Lower leg skin (tissue), 4 donors: ENCODE results near the gene TNP2. TPM values are rescaled to one million over a fixed set of nuclear protein-coding genes. Genes with fewer than 3 reads are reported as not detected.

ENCODE experiments used
- DNase-seq, 2 donors: peaks; one replicate each; pipeline ENCODE4 v3.0.0-alpha.2; 2019; ENCODE audit warnings: low spot score in 2 of 2
- H3K4me3 ChIP-seq: fragments of 200-600 bp; sonication (generic); 2 replicates; pipeline ENCODE4 v1.5.1; 2017; ENCODE audit warnings: mild to moderate bottlenecking, low read depth; ENCODE audit not compliant: poor library complexity, severe bottlenecking
- POLR2A ChIP-seq, 2 donors: fragments of 450-650 bp; IDR thresholded peaks; one replicate each; pipeline ENCODE4 v1.6.1; 2016 to 2017; ENCODE audit warnings: antibody characterized with exemption in 2 of 2, mild to moderate bottlenecking in 1 of 2, moderate library complexity in 1 of 2
- WGBS, 2 donors: methylation state at CpG; one replicate each; pipeline ENCODE4 v1.1.5; 2018; 5-methylcytosine and 5-hydroxymethylcytosine counted together
- intact Hi-C: fragments of 100-400 bp; cut with DNase I; formaldehyde crosslinking; loops from one replicate; pipeline ENCODE4 v1.15.0; 2023; ENCODE audit warnings: low total_unique reads
- total RNA-seq, 4 donors: library from RNA; depleted of rRNA; stranded (reverse); fragments of >200 nt; gene quantifications; one replicate each; pipeline ENCODE4 v1.1.0, GENCODE V29; 2016
- TF ChIP-seq, protein P1 (sequence below), 3 donors: fragments of 450-650 bp; IDR thresholded peaks; one replicate each; pipeline ENCODE4 v1.5.1; 2016; ENCODE audit warnings: antibody characterized with exemption in 3 of 3, mild to moderate bottlenecking in 3 of 3, moderate library complexity in 2 of 3

TNP2 gene
- total RNA-seq, 4 donors from 2014 or later: not detected

- TF ChIP-seq POLR2A (IDR thresholded peaks at IDR 0.05): no peak
- TF ChIP-seq, protein P1, sequence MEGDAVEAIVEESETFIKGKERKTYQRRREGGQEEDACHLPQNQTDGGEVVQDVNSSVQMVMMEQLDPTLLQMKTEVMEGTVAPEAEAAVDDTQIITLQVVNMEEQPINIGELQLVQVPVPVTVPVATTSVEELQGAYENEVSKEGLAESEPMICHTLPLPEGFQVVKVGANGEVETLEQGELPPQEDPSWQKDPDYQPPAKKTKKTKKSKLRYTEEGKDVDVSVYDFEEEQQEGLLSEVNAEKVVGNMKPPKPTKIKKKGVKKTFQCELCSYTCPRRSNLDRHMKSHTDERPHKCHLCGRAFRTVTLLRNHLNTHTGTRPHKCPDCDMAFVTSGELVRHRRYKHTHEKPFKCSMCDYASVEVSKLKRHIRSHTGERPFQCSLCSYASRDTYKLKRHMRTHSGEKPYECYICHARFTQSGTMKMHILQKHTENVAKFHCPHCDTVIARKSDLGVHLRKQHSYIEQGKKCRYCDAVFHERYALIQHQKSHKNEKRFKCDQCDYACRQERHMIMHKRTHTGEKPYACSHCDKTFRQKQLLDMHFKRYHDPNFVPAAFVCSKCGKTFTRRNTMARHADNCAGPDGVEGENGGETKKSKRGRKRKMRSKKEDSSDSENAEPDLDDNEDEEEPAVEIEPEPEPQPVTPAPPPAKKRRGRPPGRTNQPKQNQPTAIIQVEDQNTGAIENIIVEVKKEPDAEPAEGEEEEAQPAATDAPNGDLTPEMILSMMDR (IDR thresholded peaks at IDR 0.05): no peak
- no peak for DNase-seq
- 91% methylated on average over 8 of the region's 8 CpGs for WGBS, 2 donors
- intact Hi-C loops: loop anchor here (5.0 to 10.0 kb wide), 2 partner anchors 148 to 1225 kb away; no protein-coding TSS in a partner anchor
- H3K4me3 ChIP-seq: no peak overlapping the region
These were observed 16.6 kb downstream of the TNP2 start for GRCh38 chr16:11252482-11252931.

- TF ChIP-seq, protein P1 (IDR thresholded peaks at IDR 0.05): no peak
- TF ChIP-seq POLR2A (IDR thresholded peaks at IDR 0.05): no peak
- 81 to 83% methylated on average over 18 of the region's 18 CpGs for WGBS, 2 donors
- intact Hi-C loops: loop anchor here (5.0 to 10.0 kb wide), 2 partner anchors 147 to 1225 kb away; no protein-coding TSS in a partner anchor
- no peak overlapping the region for H3K4me3 ChIP-seq
- DNase-seq: no peak
These were observed 17.3 kb downstream of the TNP2 start for GRCh38 chr16:11251525-11252481.

- DNase-seq: no peak
- 93 to 97% methylated on average over 10 of the region's 10 CpGs for WGBS, 2 donors
- intact Hi-C loops: loop anchor here (5.0 to 10.0 kb wide), 2 partner anchors 146 to 1224 kb away; no protein-coding TSS in a partner anchor
- TF ChIP-seq, protein P1 (IDR thresholded peaks at IDR 0.05): no peak
- TF ChIP-seq POLR2A (IDR thresholded peaks at IDR 0.05): no peak
- H3K4me3 ChIP-seq: no peak overlapping the region
These were observed 18.2 kb downstream of the TNP2 start for GRCh38 chr16:11250786-11251524.

DNA sequence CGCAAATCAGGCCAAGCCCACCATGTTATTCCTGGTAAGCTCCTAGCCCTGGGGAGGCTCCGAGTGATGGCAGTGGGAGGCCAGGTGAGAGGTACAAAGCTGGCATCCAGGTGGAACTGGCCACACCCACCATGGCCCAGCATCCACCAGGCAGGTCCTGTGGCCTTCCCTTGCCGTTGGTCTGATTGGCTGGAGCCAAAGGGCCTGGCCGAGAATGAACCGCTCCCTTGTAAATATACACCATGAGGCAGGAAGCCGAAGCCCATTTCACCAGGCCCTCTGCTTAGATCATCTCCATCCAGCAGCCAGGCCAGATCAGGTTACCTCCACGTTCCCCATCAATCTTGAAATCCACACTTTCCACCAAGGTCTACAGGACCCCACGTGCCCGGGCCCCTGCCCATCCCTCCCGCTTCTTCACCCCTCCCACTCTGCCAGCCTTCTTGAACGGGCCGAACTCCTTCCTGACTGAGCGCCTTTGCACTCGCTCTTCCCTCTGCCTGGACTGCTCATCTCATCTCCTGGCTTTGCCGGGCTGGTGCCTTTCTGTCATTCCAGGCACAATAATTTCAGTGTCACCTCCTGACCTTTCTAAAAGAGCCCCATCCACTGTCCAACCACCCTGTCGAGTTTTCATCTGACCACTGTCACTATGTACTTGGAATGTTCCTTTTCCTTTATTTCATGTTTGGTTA is 18.9 kb downstream of the TNP2 start:
- no peak for DNase-seq
- intact Hi-C loops: loop anchor here (5.0 to 10.0 kb wide), 2 partner anchors 145 to 1223 kb away; no protein-coding TSS in a partner anchor
- 70 to 78% methylated on average over 16 of the region's 16 CpGs for WGBS, 2 donors
- no peak for TF ChIP-seq POLR2A (IDR thresholded peaks at IDR 0.05)
- TF ChIP-seq, protein P1 (IDR thresholded peaks at IDR 0.05): no peak
- H3K4me3 ChIP-seq: no peak overlapping the region
